Astrocyte (in vitro differentiated cells and primary cell): ENCODE data around the gene IFITM5.

Source experiments
- CTCF ChIP-seq: IDR thresholded peaks from 2 replicates; pipeline ENCODE4 v1.5.1; 2011; ENCODE audit warnings: low read depth, mild to moderate bottlenecking, inconsistent platforms, low read length, moderate library complexity; ENCODE audit not compliant: insufficient read depth
- EZH2 ChIP-seq: IDR thresholded peaks from 2 replicates; pipeline ENCODE4 v1.6.1; 2012; ENCODE audit warnings: mild to moderate bottlenecking, low read length, inconsistent platforms; ENCODE audit not compliant: insufficient read depth

- no peak for TF ChIP-seq CTCF
- no peak for TF ChIP-seq EZH2
Measured at GRCh38 chr11:335779-336658, 36.7 kb upstream of the IFITM5 start.
